IPS-20b (cell line): ENCODE results near the gene CRYBG1.

ENCODE experiments used
- H3K27ac ChIP-seq: one replicate; pipeline ENCODE4 v1.5.1; 2013; ENCODE audit warnings: low read length
- H3K27me3 ChIP-seq: 2 replicates; pipeline ENCODE4 v1.6.1; 2013; ENCODE audit warnings: mild to moderate bottlenecking, low read length, inconsistent platforms; ENCODE audit not compliant: insufficient read depth
- H3K36me3 ChIP-seq: 2 replicates; pipeline ENCODE4 v1.6.1; 2013; ENCODE audit warnings: low read depth, mild to moderate bottlenecking, inconsistent platforms, low read length, moderate library complexity; ENCODE audit not compliant: insufficient read depth
- H3K4me1 ChIP-seq: 2 replicates; pipeline ENCODE4 v1.6.1; 2013; ENCODE audit warnings: mild to moderate bottlenecking, control low read depth, inconsistent platforms, low read length, moderate library complexity; ENCODE audit not compliant: insufficient read depth
- H3K4me3 ChIP-seq: 2 replicates; pipeline ENCODE4 v1.5.1; 2013; ENCODE audit warnings: mild to moderate bottlenecking, low read length, inconsistent platforms
- H3K9ac ChIP-seq: 2 replicates; pipeline ENCODE4 v1.6.1; 2013; ENCODE audit warnings: low read depth, mild to moderate bottlenecking, inconsistent platforms, low read length, moderate library complexity
- H3K9me3 ChIP-seq: 2 replicates; pipeline ENCODE4 v1.6.1; 2013; ENCODE audit warnings: mild to moderate bottlenecking, low read depth, low read length, inconsistent platforms; ENCODE audit not compliant: insufficient read depth

The CRYBG1 gene

DNA sequence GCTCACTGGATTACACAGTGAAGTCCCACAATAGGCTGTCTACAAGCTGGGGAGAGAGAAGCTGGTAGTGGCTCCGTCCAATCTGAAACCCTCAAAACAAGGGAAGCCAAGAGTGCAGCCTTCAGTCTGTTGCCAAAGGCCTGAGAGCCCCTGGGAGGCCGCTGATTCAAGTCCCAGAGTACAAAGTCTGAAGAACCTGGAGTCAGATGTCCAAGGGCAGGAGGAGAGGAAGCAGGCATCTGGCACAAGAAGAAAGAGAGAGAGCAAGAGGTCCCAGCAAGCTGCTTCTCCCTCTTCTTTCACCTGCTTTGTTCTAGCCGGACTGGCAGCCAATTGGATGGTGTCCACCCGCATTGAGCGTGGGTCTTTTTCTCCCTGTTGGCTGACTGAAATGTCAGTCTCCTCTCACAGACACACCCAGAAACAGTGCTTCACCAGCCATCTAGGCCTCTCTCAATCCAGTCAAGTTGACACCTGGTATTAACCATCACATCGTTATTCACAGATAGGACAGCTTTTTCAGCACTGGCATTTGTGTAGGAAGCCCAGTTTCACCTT lies 51.2 kb downstream of the CRYBG1 start:
- Histone ChIP-seq H3K27me3 (no peaks in the 10 kb centered on the region), H3K9me3 (no peaks in the 10 kb centered on the region), H3K4me3 (no peak overlapping the region), H3K4me1 (no peaks in the 10 kb centered on the region), H3K36me3 (no peaks in the 10 kb centered on the region), H3K27ac (no peak overlapping the region), H3K9ac (no peak overlapping the region)

DNA sequence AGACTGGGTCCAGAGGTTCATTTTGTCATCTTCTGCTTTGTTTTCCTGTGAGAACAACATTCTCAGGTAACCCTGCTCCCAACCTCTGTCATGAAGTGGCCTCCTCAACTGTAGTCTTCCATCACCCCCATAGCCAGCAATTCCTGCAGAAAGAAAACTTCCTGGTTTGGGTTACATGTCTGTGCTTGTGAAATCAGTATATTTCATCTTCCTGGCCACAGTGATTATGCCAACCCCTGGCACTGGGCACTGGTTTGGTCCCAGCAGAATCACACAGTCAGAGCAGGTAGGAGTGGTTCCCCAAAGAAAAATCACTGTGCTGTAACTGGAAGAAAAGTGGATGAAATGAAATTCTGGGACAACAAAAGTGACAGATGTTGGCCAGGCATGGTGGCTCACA lies 52.5 kb downstream of the CRYBG1 start:
- Histone ChIP-seq H3K4me3 (no peak overlapping the region), H3K27me3 (no peaks in the 10 kb centered on the region), H3K4me1 (no peaks in the 10 kb centered on the region), H3K9ac (no peak overlapping the region), H3K9me3 (no peaks in the 10 kb centered on the region), H3K27ac (no peak overlapping the region), H3K36me3 (no peaks in the 10 kb centered on the region)

GRCh38 chr6:106413722-106414121 lies 53.2 kb downstream of the CRYBG1 start:
- no peak overlapping the region for H3K27ac ChIP-seq
- H3K9me3 ChIP-seq: no peaks in the 10 kb centered on the region
- H3K9ac ChIP-seq: no peak overlapping the region
- no peaks in the 10 kb centered on the region for H3K27me3 ChIP-seq
- no peaks in the 10 kb centered on the region for H3K4me1 ChIP-seq
- no peaks in the 10 kb centered on the region for H3K36me3 ChIP-seq
- no peak overlapping the region for H3K4me3 ChIP-seq

GRCh38 chr6:106415921-106416320 lies 55.4 kb downstream of the CRYBG1 start:
- no peak overlapping the region for H3K27ac ChIP-seq
- no peaks in the 10 kb centered on the region for H3K27me3 ChIP-seq
- H3K4me1 ChIP-seq: peaks cover 6% of the 10 kb centered on the region; the same call in 1 of the 2 replicates
- H3K4me3 ChIP-seq: no peak overlapping the region
- H3K9ac ChIP-seq: no peak overlapping the region
- no peaks in the 10 kb centered on the region for H3K36me3 ChIP-seq
- H3K9me3 ChIP-seq: no peaks in the 10 kb centered on the region

GRCh38 chr6:106417572-106418147 lies 57.1 kb downstream of the CRYBG1 start:
- no peak overlapping the region for H3K9ac ChIP-seq
- H3K4me1 ChIP-seq: peaks cover 6% of the 10 kb centered on the region; the same call in 1 of the 2 replicates

DNA sequence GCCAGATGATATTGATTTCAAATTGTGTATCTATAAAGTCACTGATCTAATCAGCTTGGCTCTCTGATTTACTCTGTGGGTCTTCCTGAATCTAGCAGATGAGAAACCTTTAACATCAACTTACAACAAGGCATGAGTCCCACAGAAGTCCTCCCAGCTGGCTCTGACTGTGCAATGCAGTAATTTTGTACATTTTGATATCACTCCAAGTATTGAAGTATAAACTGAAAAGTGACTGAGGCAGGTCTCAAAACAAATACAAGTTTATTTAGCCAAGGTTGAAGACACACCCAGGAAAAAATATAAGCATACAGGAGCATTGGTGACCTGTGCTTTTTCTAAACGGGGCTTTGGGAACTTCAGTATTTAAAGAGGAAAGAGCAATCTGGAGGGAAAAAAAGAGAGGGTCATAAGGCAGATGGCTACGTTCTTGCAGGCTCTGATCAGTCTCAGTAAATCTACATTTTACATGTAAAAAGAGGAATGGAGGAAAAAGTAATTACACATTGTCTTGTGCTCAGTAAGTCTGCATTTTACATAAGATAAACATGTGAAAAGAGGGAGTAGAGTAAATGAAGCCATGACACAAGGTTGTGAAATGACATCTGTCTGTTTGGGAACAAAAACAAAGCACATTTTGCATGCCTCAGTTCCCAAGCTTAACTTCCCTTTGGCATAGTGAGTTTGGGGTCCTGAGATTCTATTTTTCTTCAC lies 59.5 kb downstream of the CRYBG1 start:
- H3K27ac ChIP-seq: no peak overlapping the region
- no peaks in the 10 kb centered on the region for H3K27me3 ChIP-seq
- H3K4me3 ChIP-seq: no peak overlapping the region
- no peaks in the 10 kb centered on the region for H3K36me3 ChIP-seq
- H3K4me1 ChIP-seq: peaks cover 6% of the 10 kb centered on the region; the same call in 1 of the 2 replicates
- H3K9me3 ChIP-seq: no peaks in the 10 kb centered on the region
- no peak overlapping the region for H3K9ac ChIP-seq

More at GRCh38 chr6:106417572-106418147, 57.1 kb downstream of the CRYBG1 start:
- H3K9me3 ChIP-seq: no peaks in the 10 kb centered on the region
- no peak overlapping the region for H3K4me3 ChIP-seq
- no peaks in the 10 kb centered on the region for H3K27me3 ChIP-seq
- no peak overlapping the region for H3K27ac ChIP-seq
- H3K36me3 ChIP-seq: no peaks in the 10 kb centered on the region

DNA sequence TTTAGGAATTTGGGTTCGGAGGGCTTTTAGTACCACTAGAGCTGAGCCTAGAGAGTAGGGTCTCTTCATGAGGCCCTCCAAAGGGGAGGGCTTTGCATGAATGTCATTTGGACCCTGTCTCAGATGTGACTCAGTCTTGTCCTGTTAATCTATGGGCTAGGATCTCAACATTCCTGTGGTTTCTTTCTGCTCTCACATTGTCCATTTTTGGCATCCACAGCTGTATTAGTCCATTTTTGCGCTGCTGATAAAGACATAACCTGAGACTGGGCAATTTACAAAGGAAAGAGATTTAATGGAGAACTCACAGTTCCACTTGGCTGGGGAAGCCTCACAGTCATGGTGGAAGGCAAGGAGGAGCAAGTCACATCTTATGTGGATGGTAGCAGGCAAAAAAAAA lies 61.0 kb downstream of the CRYBG1 start:
- H3K9me3 ChIP-seq: no peaks in the 10 kb centered on the region
- no peak overlapping the region for H3K4me3 ChIP-seq
- peaks cover 6% of the 10 kb centered on the region; the same call in 1 of the 2 replicates for H3K4me1 ChIP-seq
- no peaks in the 10 kb centered on the region for H3K27me3 ChIP-seq
- H3K36me3 ChIP-seq: no peaks in the 10 kb centered on the region
- no peak overlapping the region for H3K27ac ChIP-seq
- no peak overlapping the region for H3K9ac ChIP-seq

DNA sequence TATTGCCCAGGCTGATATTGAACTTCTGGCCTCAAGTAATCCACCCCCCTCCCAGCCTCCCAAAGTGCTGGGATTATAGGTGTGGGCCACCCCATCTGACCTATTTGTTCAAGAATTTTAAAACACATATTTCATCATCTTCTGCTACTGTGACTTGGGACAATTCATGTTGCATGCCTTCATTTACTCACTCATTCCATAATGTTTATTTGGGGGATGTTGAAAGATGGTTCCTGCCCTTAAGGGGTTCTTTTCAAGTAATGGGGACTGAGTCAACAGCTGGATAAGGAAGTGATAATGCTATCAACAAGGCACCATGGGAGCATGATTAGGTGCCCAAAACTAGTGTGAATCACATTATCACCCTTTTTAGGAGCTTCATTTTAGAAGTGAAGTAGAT lies 62.0 kb downstream of the CRYBG1 start:
- H3K4me3 ChIP-seq: no peak overlapping the region
- no peak overlapping the region for H3K27ac ChIP-seq
- H3K9ac ChIP-seq: no peak overlapping the region
- no peaks in the 10 kb centered on the region for H3K36me3 ChIP-seq
- H3K4me1 ChIP-seq: peaks cover 6% of the 10 kb centered on the region; the same call in 1 of the 2 replicates
- H3K27me3 ChIP-seq: no peaks in the 10 kb centered on the region
- H3K9me3 ChIP-seq: no peaks in the 10 kb centered on the region

DNA sequence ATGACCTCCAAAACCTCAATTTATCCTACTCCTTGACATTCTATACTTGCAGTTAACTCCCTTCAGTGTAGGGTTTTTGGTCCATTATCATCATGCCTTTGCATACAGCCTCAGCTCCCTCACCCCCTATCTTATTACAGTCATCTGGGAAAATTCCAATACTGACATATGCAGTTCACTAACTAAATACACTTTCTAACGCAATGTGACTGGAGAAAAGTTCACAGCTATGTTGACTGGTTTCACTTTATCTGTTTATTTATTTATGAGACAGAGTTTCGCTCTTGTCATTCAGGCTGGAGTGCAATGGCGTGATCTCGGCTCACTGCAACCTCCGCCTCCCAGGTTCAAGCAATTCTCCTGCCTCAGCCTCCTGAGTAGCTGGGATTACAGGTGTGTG lies 64.9 kb downstream of the CRYBG1 start:
- H3K4me3 ChIP-seq: no peak overlapping the region
- peaks cover under 1% of the 10 kb centered on the region; the same call in 1 of the 2 replicates for H3K4me1 ChIP-seq
- no peaks in the 10 kb centered on the region for H3K9me3 ChIP-seq
- no peak overlapping the region for H3K9ac ChIP-seq
- no peaks in the 10 kb centered on the region for H3K27me3 ChIP-seq
- no peaks in the 10 kb centered on the region for H3K36me3 ChIP-seq
- no peak overlapping the region for H3K27ac ChIP-seq

- no peaks in the 10 kb centered on the region for H3K36me3 ChIP-seq
- H3K27me3 ChIP-seq: no peaks in the 10 kb centered on the region
- no peaks in the 10 kb centered on the region for H3K4me1 ChIP-seq
- no peak overlapping the region for H3K9ac ChIP-seq
- H3K4me3 ChIP-seq: no peak overlapping the region
- H3K27ac ChIP-seq: no peak overlapping the region
- H3K9me3 ChIP-seq: no peaks in the 10 kb centered on the region
These were observed 65.9 kb downstream of the CRYBG1 start for GRCh38 chr6:106426250-106426970.

GRCh38 chr6:106430466-106430865 lies 69.9 kb downstream of the CRYBG1 start:
- H3K36me3 ChIP-seq: no peaks in the 10 kb centered on the region
- H3K9me3 ChIP-seq: no peaks in the 10 kb centered on the region
- H3K4me3 ChIP-seq: no peak overlapping the region
- no peaks in the 10 kb centered on the region for H3K27me3 ChIP-seq
- H3K4me1 ChIP-seq: no peaks in the 10 kb centered on the region
- no peak overlapping the region for H3K27ac ChIP-seq
- H3K9ac ChIP-seq: no peak overlapping the region
